GM12891 (cell line): ENCODE measurements around the gene MDC1.

Experiments used
- POLR2A ChIP-seq: IDR thresholded peaks from 2 replicates; pipeline ENCODE4 v1.6.1; 2011; ENCODE audit warnings: low read depth, low read length, control low read depth
- POLR2AphosphoS5 ChIP-seq: IDR thresholded peaks from 2 replicates; pipeline ENCODE4 v1.6.1; 2011; ENCODE audit warnings: low read depth, low read length, control low read depth

- TF ChIP-seq POLR2A: no peak
- no peak for TF ChIP-seq POLR2AphosphoS5
Measured at GRCh38 chr6:30684386-30685156, 32.5 kb downstream of the MDC1 start.
